Activated CD8-positive, alpha-beta memory T cell treated with anti-CD3 and anti-CD28 coated beads, Interleukin-2, amount 10 ng/mL, durations not matched to agents 7 days and 5 days (primary cell): ENCODE results near the gene SRPK2. TPM values are rescaled to one million over a fixed set of nuclear protein-coding genes. Genes with fewer than 3 reads are reported as not detected.
"Not testable (repeated sequence)": the region's sequence is repeated elsewhere in the genome, so short reads cannot be mapped to it uniquely, and the experiment has no call there.

Source experiments
- ATAC-seq: fragments of 150-1000 bp; cut with Tn5 transposase; one replicate; pipeline ENCODE4 v1.10.0; 2021; ENCODE audit warnings: moderate library complexity
- CTCF ChIA-PET: fragments of 350-600 bp; sonication (Branson Sonifier 250); formaldehyde crosslinking; loops from one replicate; lab custom pipeline; 2021; ENCODE audit warnings: antibody characterized with exemption; lab: Charles Lee
- DNase-seq: peaks from one replicate; pipeline ENCODE4 v3.0.0-alpha.2; 2020
- H3K27ac Mint-ChIP-seq: one replicate; pipeline ENCODE4 v1.8.0; 2021; ENCODE audit warnings: mild to moderate bottlenecking, mixed read lengths
- H3K27me3 Mint-ChIP-seq: one replicate; pipeline ENCODE4 v1.8.0; 2021; ENCODE audit warnings: mixed read lengths
- H3K36me3 Mint-ChIP-seq: one replicate; pipeline ENCODE4 v1.8.0; 2021; ENCODE audit warnings: mild to moderate bottlenecking, mixed read lengths
- H3K4me1 Mint-ChIP-seq: one replicate; pipeline ENCODE4 v1.8.0; 2021; ENCODE audit warnings: mixed read lengths
- H3K4me3 Mint-ChIP-seq: one replicate; pipeline ENCODE4 v1.8.0; 2021; ENCODE audit warnings: mild to moderate bottlenecking, moderate library complexity, mixed read lengths
- H3K9me3 Mint-ChIP-seq: one replicate; pipeline ENCODE4 v1.8.0; 2022; ENCODE audit warnings: low read depth, mixed read lengths
- total RNA-seq, 2 experiments: library from RNA; stranded (reverse); gene quantifications; one replicate each; pipeline ENCODE4 v1.2.3, GENCODE V29; 2021

The SRPK2 gene
- total RNA-seq, 2 experiments from 2014 or later = 40.4 to 41.2 TPM

DNA sequence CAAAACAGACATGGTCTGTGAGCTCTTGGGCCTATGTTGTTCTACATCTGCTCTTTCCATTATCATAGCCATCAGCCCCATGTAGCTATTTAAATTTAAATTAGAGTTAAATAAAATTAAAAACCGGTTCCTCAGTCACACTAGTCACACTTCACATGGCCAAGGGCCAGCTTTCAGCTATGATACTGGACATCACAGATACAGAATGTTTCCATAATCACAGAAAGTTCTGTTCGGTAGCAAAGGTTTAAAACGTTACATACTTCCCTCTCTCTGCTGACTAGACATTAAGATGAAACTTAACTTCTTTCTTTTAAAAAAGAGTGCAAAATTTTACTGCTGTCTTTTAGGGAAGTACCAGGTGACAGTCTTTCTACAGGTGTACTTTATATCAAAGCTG lies 43.0 kb downstream of the SRPK2 start:
- CTCF ChIA-PET = interaction anchor here (0.6 to 2.1 kb wide), 3 partner anchors 53 to 364 kb away, joined by 3 to 5 read pairs (median 5); no protein-coding TSS in a partner anchor

DNA sequence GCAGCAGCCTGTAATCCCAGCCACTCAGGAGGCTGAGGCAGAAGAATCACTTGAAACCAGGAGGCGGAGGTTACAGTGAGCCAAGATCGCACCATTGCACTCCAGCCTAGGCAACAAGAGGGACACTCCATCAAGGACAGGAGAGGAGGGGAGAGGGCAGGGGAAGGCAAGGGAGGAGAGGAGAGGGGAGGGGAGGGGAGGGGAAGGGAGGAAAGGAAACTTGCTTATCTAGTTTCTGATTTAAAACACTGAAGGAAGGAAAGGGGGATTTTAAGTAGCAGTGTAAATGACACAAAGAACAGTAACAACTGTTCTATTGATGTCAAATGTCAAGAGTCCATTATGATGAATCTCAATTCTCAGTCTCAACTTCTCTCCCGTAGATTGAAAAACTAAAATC lies 43.7 kb downstream of the SRPK2 start:
- Mint-ChIP-seq H3K4me1 (peaks cover 39% of the 10 kb centered on the region), H3K36me3 (peaks cover 4% of the 10 kb centered on the region), H3K4me3 (no peak overlapping the region), H3K27me3 (no peaks in the 10 kb centered on the region), H3K9me3 (no peaks in the 10 kb centered on the region), H3K27ac (no peak overlapping the region)
- no peak for DNase-seq
- no peak for ATAC-seq
- CTCF ChIA-PET = interaction anchor here (0.6 to 2.1 kb wide), 4 partner anchors 53 to 364 kb away, joined by 3 to 5 read pairs (median 4); no protein-coding TSS in a partner anchor

More for the DNA sequence above, 43.0 kb downstream of the SRPK2 start:
- ATAC-seq = no peak
- Mint-ChIP-seq H3K4me3 (no peak overlapping the region), H3K27ac (no peak overlapping the region), H3K27me3 (no peaks in the 10 kb centered on the region), H3K9me3 (no peaks in the 10 kb centered on the region), H3K4me1 (peaks cover 36% of the 10 kb centered on the region), H3K36me3 (peaks cover 4% of the 10 kb centered on the region)
- DNase-seq = no peak

DNA sequence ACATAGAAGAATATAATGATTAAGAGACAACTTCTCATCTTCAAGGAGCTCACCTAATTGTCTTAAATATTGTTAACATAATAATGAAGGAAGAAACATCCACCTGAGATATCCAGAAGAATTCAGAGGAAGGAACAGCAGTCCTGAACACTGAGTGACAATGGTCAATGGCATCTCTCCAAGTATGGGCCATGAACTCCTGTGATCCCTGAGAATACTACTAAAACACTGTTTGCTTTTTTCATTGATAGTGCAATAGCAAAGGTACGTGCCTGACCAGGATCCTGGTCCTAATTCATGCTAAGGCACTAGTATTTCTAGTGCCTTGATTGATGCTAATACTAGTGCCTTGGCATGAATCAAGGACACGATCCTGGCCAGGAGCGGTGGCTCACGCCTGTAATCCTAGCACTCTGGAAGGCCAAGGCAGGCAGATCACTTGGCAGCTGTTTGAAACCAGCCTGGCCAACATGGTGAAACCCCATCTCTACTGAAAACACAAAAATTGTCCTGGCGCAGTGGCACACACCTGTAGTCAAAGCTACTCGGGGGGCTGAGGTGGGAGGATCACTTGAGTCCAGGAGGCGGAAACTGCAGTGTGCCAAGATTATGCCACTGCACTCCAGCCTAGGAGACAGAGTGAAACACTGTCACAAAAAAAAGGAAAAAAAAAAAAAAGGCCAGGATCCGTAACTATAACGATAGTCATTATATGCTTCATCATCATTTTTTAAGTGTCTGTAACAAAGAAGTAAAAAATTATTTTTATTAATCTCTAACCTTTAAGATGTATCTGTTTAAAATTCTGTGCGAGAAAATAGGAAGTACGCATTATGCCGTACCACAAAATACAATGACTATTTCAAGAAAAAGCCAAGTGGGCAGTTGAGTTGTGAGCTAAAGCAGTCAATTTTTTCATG lies 49.1 kb downstream of the SRPK2 start:
- CTCF ChIA-PET = interaction anchor here (0.7 to 1.5 kb wide), 5 partner anchors 12 to 210 kb away, joined by 3 to 4 read pairs (median 3); no protein-coding TSS in a partner anchor
- no peak overlapping the region for H3K4me3 Mint-ChIP-seq
- ATAC-seq (no peak), DNase-seq (no peak)
- no peaks in the 10 kb centered on the region for H3K27me3 Mint-ChIP-seq
- no peaks in the 10 kb centered on the region for H3K9me3 Mint-ChIP-seq
- H3K27ac Mint-ChIP-seq = no peak overlapping the region
- H3K36me3 Mint-ChIP-seq = peaks cover 2% of the 10 kb centered on the region
- H3K4me1 Mint-ChIP-seq = peaks cover 11% of the 10 kb centered on the region

DNA sequence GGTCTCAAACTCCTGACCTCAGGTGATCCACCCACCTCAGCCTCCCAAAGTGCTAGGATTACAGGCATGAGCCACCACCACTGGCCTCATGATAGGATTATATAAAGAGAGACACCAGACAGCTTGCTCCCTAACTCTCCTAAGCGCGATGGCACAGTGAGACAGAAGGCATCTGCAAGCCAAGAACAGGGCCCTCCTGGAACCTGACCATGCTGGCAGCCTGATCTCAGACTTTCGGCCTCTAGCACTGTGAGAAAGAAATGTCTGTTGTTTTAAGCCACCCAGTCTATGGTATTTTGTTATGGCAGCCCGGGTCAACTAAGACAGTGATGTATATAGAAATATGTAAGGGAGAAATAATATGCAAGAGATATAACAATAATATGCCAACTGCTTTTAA lies 51.2 kb downstream of the SRPK2 start:
- Mint-ChIP-seq H3K4me1 (peaks cover 8% of the 10 kb centered on the region), H3K9me3 (no peaks in the 10 kb centered on the region), H3K27me3 (no peaks in the 10 kb centered on the region), H3K4me3 (no peak overlapping the region), H3K27ac (no peak overlapping the region), H3K36me3 (peaks cover 2% of the 10 kb centered on the region)
- ATAC-seq = no peak
- CTCF ChIA-PET = interaction anchor here (2.0 kb wide), 1 partner anchor 10 kb away, joined by 4 read pairs; no protein-coding TSS in a partner anchor
- no peak for DNase-seq

DNA sequence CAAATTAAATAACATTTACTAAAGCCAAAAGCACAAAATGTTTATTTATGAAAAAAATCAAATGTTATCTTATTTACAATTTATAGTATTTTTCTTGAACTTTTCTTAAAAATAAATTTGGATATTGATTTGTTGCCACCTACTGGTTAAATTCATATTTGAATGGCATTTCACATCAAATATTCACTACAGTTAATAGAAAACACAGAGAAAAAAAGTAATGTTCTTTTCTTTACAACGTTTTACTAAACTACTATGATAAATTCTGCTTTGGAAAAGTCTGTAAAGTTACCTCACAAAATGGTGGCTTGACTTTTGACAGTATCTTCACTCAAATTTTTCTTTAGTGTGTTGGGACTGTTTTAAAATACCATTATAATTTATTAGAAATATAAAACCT lies 52.7 kb downstream of the SRPK2 start:
- Mint-ChIP-seq H3K36me3 (no peaks in the 10 kb centered on the region), H3K4me1 (peaks cover 14% of the 10 kb centered on the region), H3K4me3 (no peak overlapping the region), H3K27me3 (no peaks in the 10 kb centered on the region), H3K27ac (no peak overlapping the region), H3K9me3 (no peaks in the 10 kb centered on the region)
- ATAC-seq (no peak), DNase-seq (no peak)
- CTCF ChIA-PET = interaction anchor here (0.7 kb wide), 1 partner anchor 380 kb away, joined by 3 read pairs; no protein-coding TSS in a partner anchor

DNA sequence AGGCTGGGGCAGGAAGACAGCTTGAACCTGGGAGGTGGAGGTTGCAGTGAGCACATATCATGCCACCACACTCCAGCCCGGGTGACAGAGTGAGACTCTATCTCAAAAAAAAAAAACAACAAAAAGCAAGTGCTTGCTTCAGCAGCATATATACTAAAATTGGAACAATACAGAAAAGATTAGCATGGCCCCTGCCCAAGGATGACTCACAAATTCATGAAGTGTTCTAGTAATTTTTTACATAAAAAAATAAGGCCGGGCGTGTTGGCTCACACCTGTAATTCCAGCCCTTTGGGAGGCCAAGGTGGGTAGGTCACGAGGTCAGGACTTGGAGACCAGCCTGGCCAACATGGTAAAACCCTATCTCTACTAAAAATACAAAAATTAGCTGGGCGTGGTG lies 56.1 kb downstream of the SRPK2 start:
- CTCF ChIA-PET, H3K36me3 Mint-ChIP-seq, DNase-seq, H3K27me3 Mint-ChIP-seq, ATAC-seq, H3K9me3 Mint-ChIP-seq, H3K4me3 Mint-ChIP-seq, H3K27ac Mint-ChIP-seq: not testable (repeated sequence)
- peaks cover 12% of the 10 kb centered on the region for H3K4me1 Mint-ChIP-seq

DNA sequence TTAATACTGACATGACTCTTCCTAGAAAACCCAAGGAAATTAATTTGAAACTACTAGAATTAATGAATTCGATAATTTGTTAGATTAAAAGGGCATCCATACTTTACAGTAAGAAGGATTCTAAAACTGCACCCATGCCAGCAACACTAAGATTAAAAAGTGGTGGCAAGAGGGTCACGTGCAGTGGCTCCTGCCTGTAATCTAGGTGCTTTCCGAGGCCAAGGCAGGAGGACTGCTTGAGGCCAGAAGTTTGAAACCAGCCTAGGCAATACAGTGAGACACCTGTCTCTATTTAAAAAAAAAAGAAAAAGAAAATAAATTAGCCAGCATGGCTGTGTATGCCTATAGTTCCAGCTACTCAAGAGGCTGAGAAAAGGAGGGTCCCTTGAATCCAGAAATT lies 58.2 kb downstream of the SRPK2 start:
- H3K4me3 Mint-ChIP-seq = no peak overlapping the region
- CTCF ChIA-PET = no interaction called here
- H3K27ac Mint-ChIP-seq = no peak overlapping the region
- no peak for ATAC-seq
- peaks cover 14% of the 10 kb centered on the region for H3K4me1 Mint-ChIP-seq
- H3K36me3 Mint-ChIP-seq = no peaks in the 10 kb centered on the region
- H3K27me3 Mint-ChIP-seq = no peaks in the 10 kb centered on the region
- DNase-seq = no peak
- no peaks in the 10 kb centered on the region for H3K9me3 Mint-ChIP-seq

DNA sequence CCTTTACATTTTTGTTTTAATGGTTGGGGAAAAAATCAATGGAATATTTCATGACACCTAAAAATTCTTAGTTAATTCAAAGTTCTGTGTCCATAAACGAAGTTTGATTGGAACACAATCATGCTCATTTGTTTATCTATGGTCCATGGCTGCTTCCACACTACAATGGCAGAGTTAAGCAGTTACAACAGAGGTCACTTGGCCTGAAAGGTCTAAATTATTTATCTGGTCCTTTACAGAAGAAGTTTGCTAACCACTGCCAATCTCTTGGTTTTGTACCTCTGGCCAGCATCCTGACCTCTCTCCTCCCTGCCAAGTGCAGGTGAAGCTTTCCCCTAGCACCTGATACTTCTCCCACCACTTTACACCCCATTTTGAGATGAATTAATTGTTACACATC lies 61.5 kb downstream of the SRPK2 start:
- Mint-ChIP-seq H3K4me3 (no peak overlapping the region), H3K27me3 (no peaks in the 10 kb centered on the region), H3K27ac (no peak overlapping the region), H3K9me3 (no peaks in the 10 kb centered on the region), H3K4me1 (peaks cover 12% of the 10 kb centered on the region), H3K36me3 (peaks cover 4% of the 10 kb centered on the region)
- CTCF ChIA-PET = interaction anchor here (0.9 kb wide), 1 partner anchor 195 kb away, joined by 3 read pairs; no protein-coding TSS in a partner anchor
- DNase-seq (no peak), ATAC-seq (no peak)

DNA sequence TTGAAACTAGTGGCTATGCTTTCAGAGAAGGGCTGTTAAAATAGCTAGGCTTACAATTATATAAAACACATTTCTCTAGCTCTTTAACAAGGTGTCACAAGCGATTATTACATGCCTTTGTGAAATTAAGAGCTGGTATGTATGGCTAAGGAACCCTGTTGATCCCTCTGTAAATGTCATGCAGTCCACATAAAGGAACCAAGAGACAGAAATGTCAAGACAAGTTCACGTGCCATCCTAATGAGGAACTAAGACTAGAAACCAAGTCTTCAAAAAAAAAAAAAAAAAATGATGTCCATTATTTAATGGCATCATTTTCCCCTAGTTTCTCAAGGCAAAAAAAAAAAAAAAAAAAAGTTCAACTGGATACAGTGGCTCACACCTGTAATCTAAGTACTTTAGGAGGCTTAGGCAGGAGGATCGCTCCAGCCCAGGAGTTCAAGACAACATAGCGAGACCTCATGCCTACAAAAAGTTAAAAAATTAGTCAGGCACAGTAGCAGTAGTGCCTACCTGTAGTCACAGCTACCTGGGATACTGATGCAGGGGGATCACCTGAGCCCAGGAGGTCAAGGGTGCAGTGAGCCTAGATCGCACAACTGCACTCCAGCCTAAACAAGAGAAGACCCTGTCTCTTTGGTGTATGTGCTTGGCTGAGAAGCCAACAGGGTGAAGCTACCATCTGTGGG lies 63.4 kb downstream of the SRPK2 start:
- Mint-ChIP-seq H3K4me3 (no peak overlapping the region), H3K9me3 (no peaks in the 10 kb centered on the region), H3K36me3 (peaks cover 10% of the 10 kb centered on the region), H3K4me1 (peaks cover 5% of the 10 kb centered on the region), H3K27me3 (no peaks in the 10 kb centered on the region), H3K27ac (no peak overlapping the region)
- no peak for DNase-seq
- no peak for ATAC-seq
- CTCF ChIA-PET = interaction anchor here (1.1 to 1.2 kb wide), 2 partner anchors 8 to 21 kb away, joined by 3 read pairs; no protein-coding TSS in a partner anchor

DNA sequence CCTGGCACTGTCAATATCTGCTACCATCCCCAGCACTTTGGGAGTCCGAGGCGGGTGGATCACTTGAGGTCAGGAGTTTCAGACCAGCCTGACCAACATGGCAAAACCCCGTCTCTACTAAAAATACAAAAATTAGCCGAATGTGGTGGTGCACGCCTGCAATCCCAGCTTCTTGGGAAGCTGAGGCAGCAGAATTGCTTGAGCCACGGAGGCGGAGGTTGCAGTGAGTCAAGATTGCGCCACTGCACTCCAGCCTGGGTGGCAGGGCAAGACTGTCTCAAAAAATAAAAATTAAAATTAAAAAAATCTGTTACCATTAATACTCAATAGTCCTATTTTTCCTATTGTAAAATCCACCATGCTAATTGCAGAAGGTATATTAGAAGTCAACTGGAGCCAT lies 64.1 kb downstream of the SRPK2 start:
- H3K4me1 Mint-ChIP-seq, DNase-seq, H3K9me3 Mint-ChIP-seq, ATAC-seq, H3K4me3 Mint-ChIP-seq, H3K27me3 Mint-ChIP-seq, H3K27ac Mint-ChIP-seq: not testable (repeated sequence)
- peaks cover 10% of the 10 kb centered on the region for H3K36me3 Mint-ChIP-seq
- CTCF ChIA-PET = interaction anchor here (1.1 to 1.2 kb wide), 2 partner anchors 9 to 22 kb away, joined by 3 read pairs; no protein-coding TSS in a partner anchor

DNA sequence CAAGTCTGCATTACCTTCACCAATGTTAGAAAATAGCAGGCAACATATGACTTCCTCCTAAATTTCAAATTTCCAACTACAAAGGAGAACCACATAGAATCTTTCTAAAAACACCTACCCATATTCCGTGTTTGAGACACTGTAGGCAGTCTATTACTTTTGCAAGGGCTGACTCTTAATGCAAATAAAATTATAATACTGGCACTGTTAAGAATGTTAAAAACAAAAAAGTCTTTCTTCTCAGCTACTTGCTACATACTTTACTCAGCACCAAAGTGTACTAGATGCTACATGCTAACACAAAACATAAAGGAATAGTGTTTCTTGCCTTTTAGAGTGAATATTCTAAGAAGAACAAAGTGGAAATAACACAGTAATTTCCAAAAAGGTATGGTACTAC lies 65.4 kb downstream of the SRPK2 start:
- no peak overlapping the region for H3K27ac Mint-ChIP-seq
- CTCF ChIA-PET = no interaction called here

DNA sequence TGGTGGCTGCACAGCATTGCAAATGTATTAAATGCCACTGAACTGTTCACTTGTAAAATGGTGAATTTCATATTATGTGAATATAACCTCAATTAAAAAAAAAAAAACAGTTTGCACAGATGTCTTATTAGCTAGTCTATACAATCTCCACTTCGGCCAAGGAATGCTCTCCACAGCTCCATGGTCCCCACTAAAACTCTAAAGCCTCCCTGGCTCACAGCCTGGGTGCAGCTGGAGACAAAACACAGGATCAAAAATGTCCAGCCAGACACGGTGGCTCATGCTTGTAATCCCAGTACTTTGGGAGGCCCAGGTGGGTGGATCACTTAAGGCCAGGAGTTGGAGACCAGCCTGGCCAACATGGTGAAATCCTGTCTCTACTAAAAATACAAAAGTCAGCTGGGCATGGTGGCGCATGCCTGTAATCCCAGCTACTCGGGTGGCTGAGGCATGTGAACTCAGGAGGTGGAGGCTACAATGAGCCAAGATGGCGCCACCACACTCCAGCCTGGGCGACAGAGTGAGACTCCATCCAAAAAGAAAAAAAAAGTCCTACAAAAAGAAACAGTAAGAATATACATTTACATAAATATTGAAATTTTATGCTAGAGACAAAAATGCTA lies 66.0 kb downstream of the SRPK2 start:
- no peak for ATAC-seq
- H3K9me3 Mint-ChIP-seq = no peaks in the 10 kb centered on the region
- CTCF ChIA-PET = no interaction called here

More for the DNA sequence above, 65.4 kb downstream of the SRPK2 start:
- Mint-ChIP-seq H3K4me1 (peaks cover 2% of the 10 kb centered on the region), H3K9me3 (no peaks in the 10 kb centered on the region), H3K36me3 (peaks cover 10% of the 10 kb centered on the region), H3K4me3 (no peak overlapping the region), H3K27me3 (no peaks in the 10 kb centered on the region)
- DNase-seq (no peak), ATAC-seq (no peak)

More for the DNA sequence above, 66.0 kb downstream of the SRPK2 start:
- peaks cover 10% of the 10 kb centered on the region for H3K36me3 Mint-ChIP-seq
- no peak overlapping the region for H3K27ac Mint-ChIP-seq
- H3K4me1 Mint-ChIP-seq = peaks cover 2% of the 10 kb centered on the region
- no peak overlapping the region for H3K4me3 Mint-ChIP-seq
- no peak for DNase-seq
- H3K27me3 Mint-ChIP-seq = no peaks in the 10 kb centered on the region
